ENCODE data around the gene RNF144B. TPM values are rescaled to one million over a fixed set of nuclear protein-coding genes. Genes with fewer than 3 reads are reported as not detected.

The RNF144B gene
- polyA plus RNA-seq, 1 donor, result 10.6 TPM

DNA sequence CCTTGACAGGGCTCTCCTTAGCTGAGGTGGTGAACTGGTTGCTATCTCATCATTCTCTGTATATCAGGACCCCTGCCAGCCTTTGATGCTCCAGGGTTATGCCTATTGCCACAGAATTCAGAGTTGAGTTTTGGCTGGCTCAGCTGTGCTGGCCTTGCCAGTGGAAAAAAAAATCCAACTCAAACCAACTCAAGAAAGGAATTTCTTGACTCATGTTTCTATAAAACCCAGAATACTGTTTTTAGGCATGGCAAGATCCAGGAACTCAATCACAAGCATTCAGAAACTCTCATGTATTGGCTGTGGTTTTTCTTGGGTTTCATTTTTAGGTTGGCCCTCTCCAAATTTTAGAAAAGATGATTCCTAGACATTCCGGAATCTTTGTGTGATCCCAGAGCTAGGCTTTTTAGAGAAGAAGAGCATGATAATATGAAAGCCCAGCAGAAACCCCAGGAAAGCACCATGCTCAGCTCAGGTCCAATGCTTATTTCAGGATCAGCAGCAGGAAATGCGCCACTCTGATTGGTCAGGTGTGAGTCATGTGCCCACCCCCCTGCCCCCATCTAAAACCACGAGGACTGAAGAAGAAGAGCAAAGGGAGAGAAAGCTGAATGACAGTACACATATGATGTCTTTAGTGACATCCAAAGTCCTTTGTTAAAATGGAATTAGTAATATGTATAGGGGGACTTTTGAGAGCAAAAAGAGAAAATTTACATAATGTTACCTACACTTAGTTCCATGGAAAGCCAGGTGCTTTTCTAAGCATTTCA, 122.9 kb downstream of the RNF144B start:
- no peak for DNase-seq (ENCODE audit: low read depth)

DNA sequence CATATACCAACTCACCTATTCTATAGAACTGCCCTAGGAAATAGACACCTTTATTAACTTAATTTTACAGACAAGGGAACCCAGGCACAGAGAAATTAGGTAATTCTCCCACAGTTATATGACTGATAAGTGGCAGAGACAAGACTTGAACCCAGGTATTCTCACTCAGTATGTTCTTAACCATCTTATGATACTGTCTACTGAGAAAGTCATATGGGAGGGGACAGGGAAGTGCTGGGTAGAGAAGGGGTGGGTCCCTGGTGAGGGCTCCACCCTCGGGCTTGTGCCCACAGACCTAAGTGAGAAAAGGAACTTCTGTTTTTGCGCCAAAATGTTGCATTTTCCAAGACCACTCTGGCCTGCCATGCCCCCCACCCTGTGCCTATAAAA, 123.5 kb downstream of the RNF144B start:
- no peak for DNase-seq (ENCODE audit: low read depth)

DNA sequence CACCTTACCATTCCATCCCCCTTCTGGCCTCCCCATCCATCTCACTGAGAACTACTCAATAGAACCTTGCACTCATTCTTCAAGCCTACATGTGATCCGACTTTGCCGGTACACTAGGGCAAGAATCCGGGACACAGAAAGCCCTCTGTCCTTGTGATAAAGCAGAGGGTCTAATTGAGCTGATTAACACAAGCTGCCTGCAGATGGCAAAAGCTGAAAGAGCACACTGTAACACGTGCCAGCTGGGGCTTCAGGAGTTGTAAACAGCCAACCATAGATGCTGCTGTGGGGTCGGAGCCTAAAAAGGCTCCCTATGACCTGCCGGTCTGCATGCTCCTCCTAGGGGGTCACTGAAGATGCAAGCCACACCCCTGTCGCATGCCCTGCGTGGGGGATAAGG, 124.1 kb downstream of the RNF144B start:
- DNase-seq (ENCODE audit: low read depth), result no peak

DNA sequence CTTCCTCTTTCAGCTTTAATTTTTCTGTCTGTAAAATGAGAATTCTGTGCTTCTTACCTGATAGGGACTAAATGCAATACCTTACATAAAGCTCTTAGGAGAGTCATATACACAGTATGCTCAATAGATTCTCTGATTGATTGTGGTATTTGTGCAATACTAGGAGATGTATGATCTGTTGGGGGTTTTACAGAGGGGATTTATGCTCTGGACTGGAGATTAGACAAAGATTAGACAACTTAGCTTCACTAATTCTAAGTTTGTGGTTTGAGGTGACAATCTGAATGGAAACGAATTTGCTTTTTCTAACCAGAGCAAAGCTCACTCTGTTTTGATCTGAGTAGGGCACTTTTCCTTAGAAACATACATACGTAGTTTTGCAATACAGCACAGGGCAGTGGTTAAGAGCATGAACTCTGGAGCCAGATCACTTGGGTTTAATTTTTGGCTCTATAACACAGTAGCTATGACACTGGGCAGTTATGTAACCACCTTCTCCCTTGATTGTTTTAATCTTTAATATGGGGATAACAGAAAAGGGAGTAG, 126.2 kb downstream of the RNF144B start:
- no peak for DNase-seq (ENCODE audit: low read depth)

DNA sequence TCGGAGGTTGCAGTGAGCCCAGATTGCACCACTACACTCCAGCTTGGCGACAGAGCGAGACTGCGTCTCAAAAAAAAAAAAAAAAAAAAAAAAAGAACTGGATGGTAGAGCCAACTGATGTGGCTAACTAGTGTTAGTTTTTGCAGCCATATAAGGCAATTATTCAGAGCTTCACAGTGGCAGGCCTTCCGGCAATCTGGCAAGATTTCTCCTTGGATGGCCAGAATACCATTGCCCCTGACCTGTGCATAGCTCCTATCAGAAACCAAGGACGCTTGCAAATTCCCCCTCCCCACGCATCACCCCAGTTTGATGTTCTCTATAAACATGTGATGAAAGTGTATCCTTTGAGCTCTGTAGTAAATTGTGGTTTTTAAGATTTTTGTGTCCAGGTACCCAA, 127.0 kb downstream of the RNF144B start:
- no peak for DNase-seq (ENCODE audit: low read depth)

DNA sequence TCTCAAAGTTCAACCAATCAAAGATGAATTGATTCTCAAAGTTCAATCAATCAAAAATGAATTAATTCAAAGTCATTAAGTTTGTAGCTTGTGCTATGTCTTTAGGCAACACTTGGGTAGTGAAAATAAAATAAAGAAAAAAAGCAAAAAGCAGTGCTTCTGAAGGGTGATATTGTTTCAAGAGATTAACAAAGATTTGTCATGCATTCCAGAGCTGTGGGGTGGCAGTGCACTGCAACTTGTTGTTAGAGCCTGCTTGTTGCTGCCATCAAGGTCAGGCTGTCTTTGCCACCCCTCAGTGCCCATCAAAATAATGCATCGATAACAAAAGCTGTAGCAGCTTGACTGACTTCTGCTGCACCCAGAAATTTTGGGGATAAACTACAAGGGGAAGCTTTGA, 128.6 kb downstream of the RNF144B start:
- DNase-seq (ENCODE audit: low read depth), result no peak

Other genes with a start within 250 kb of the RNF144B start
- 5.4 TPM for gene TPMT, start 232.3 kb upstream of the RNF144B start, polyA plus RNA-seq (ENCODE audit: insufficient read length)
- gene KDM1B, start 231.9 kb upstream of the RNF144B start, polyA plus RNA-seq (ENCODE audit: insufficient read length), result 28.3 TPM
- 105 TPM for gene DEK, start 122.8 kb upstream of the RNF144B start, polyA plus RNA-seq (ENCODE audit: insufficient read length)